GM21825 (cell line): ENCODE results near the gene TTLL5.

Experiments used
- ATAC-seq: cut with Tn5 transposase; IDR thresholded peaks from one replicate; pipeline ENCODE4 v1.9.1; 2021; ENCODE audit warnings: mild to moderate bottlenecking, moderate library complexity; ENCODE audit not compliant: unreplicated experiment

TTLL5 gene

DNA sequence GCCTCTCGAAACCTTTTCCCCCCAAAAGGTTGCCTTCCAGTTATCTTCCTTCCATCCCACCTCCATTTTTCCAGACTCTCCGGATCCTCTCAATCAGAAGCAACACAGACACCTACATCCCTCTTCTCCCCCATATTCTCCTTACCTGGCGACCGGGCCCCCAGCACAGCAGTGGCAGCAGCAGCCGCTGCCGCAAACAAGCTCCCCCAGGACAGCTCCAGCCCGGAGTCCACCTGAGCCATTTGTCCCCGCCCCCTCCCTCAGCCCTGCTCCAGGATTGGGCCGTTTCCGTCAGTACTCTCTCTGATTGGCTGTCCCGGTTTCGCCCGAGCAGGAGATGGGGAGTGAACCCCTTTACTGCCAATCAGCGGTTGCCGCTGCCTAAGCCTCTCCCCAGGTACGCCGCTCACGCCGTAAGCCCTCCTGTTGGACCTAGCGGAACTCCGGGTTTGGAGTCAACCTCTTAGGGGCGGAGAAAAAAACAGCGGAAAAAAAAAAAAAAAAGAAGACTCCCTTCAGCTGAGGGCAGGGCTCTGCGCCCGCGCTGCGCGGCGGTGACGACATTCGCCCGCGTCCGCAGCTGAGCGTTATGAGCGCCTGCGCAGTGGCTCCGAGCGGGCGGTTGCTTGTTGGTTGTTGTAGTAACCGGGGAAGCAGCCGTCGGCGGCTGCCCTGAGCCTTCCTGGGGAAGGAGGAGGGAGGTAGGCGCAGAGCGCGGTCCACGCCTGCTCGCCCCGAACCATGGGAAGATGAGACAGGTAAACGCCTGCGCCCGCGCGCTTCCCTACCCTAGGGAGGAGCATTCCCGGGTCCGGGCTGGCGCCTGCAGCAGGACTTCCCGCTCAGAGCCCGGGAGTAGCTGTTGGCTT lies at the start of gene TTLL5, which contains the start of gene ERG28:
TSS of gene TTLL5 (plus strand) at position 617 of the 869 bp plus-strand sequence. CDS start 1,904 bp downstream, outside the sequence.
TSS of gene ERG28 (minus strand) at position 247 of the 869 bp plus-strand sequence. CDS start 3,374 bp downstream, outside the sequence.
- ATAC-seq = peak; percentile 94

- no peak for ATAC-seq
Observed at GRCh38 chr14:75612157-75612556, 48.9 kb upstream of the TTLL5 start.

DNA sequence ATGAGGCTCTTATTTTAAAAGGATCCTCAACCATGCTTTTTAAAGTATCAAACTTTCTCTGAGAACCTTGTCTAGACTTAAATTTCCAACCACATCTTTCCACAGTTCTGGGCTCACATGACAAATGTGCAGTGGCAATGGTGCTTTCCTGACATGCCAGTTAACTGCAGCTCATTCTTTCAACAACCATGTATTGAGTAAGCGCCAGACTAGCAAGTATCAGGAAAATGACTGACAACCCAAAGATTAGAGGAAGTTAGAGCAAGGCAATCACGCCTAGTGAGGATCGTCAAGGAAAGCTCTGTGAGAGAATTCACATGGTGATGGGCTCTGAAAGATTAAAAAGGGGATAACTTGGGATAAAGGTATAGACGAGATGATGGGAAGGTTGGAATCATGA lies 46.9 kb upstream of the TTLL5 start:
- no peak for ATAC-seq

- ATAC-seq = no peak
Observed at GRCh38 chr14:75615200-75615599, 45.8 kb upstream of the TTLL5 start.

- no peak for ATAC-seq
Observed at GRCh38 chr14:75619548-75619947, 41.5 kb upstream of the TTLL5 start.

DNA sequence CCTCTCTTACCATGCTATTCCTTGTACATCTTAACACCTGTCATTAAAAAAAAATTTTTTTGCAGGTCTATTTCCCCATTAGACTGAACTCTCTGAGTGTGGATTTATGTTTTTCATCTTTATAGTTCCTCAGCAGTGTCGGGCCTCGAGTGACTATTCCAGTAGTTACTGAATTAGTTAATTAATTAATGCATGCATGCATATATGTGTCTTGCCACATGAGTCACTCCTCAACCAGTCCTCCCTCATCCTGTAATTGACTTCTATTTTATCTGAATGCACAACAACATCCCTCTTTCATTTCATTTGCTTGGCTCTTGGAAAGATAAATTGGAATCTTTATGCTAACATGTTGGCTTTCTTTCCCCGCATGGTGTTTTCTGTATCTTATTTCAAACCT lies 36.0 kb upstream of the TTLL5 start:
- no peak for ATAC-seq

- no peak for ATAC-seq
Observed at GRCh38 chr14:75626396-75626795, 34.6 kb upstream of the TTLL5 start.

DNA sequence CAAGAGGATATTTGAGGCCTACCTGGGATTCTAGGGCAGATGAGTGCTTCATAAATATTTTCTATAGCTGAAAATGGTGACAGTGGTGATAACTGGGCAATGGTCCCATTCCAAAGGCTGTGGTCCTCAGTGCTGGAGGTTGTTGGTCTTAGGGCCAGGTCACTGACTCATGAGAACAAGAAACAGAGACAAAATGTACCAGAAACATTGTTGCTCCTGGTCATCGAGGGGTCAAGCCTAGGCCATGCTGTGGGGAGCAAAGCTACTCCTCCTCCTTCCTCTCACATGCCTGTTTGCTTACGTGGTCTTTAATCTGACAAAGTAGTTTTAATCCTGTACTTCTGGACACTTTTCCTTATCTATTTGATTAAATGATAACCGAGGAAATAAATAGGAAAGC lies 34.2 kb upstream of the TTLL5 start:
- ATAC-seq = no peak

- ATAC-seq = no peak
Observed at GRCh38 chr14:75627406-75627805, 33.6 kb upstream of the TTLL5 start.

GRCh38 chr14:75628816-75629215 lies 32.2 kb upstream of the TTLL5 start:
- ATAC-seq = no peak

GRCh38 chr14:75630695-75631452 lies 30.2 kb upstream of the TTLL5 start:
- ATAC-seq = no peak

DNA sequence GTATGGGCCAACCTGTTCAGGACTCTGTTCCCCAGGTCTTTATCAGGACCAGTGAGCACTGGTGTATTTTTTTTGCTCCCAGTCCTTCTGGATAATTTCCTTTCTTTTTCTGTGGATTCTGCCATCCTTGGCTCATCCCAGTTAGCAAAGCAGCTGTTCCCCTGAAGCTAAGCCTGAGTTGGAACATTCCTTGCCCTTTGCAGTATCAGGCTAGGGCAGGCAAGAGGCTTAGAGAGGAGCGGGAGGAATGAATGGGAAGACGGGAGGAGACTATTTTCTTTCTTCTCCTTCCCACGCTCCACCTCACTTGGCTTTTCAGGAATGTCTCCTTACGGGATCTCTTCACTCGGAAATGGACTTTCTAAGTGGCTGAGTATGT lies 29.6 kb upstream of the TTLL5 start:
- ATAC-seq = no peak

- no peak for ATAC-seq
Observed at GRCh38 chr14:75634848-75635247, 26.2 kb upstream of the TTLL5 start.

- no peak for ATAC-seq
Observed at GRCh38 chr14:75636100-75636692, 24.9 kb upstream of the TTLL5 start.

DNA sequence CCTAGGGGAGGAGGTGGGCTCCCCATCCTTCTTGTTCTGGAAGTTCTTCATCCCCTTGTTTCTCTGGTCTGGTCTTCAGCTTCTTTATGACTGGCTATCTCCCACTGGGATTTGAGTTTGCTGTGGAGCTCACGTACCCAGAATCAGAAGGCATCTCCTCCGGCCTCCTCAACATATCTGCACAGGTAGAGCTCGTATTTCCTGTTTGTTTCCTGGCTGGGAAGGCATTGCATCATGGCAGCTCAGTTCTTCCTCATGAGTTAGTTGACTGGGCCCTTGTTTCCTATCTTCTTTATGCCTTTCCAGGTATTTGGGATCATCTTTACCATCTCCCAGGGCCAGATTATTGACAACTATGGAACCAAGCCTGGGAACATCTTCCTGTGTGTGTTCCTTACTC lies 20.2 kb upstream of the TTLL5 start:
- ATAC-seq = no peak

DNA sequence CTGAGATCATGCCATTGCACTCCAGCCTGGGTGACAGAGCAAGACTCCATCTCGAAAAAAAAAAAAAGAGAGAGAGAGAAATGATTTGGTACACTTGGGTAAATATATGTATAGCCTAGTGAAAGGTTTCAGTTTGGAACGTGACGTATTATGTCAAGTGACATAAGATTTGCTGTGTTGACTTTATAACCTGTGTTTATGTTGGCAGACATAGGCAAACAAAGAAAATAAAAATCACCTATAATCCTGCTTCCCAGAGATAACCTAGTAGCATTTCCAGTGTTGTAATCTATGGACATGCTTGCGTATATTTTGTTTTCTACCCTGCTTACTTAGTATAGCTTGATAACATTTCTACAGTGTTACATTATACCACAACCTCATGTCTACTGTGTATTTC lies 17.1 kb upstream of the TTLL5 start:
- no peak for ATAC-seq

DNA sequence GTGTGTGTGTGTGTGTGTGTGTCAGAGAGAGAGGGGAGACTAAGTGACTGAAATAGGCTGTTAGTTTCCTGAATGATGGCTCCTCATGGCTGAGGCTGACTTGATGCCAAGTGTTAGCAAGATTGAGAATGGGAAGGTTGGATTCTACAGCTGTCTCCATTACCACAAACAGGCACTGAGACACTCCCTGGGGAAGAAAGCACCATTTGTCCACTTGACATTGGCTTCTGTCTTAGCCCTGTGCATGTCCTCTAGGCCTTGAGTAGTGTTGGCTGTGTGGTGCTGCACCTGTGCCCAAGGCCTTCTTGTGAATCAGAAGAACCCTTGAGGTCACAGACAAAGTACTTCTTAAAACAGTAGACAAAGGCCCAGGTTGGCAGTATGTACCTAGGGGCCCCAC lies 16.0 kb upstream of the TTLL5 start:
- no peak for ATAC-seq

DNA sequence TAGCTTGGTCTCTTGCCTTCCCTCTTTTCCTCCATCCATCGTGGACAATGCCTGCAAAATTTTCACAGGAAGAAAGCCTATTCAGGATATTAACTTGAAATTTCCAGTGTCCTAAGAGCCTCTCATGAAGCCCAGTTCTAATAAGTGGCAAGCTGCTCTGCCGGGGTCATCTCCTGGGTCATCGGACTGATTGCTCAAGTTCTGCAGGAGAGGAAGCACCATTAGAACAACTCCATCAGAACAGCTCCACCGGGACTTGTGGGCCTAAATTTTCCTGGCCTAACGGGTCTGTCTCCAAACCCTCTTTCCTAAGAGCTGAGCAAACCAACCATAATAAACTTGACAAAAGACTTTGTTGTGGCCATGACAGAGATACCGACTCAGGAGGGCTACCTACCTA lies 14.3 kb upstream of the TTLL5 start:
- no peak for ATAC-seq

- no peak for ATAC-seq
Observed at GRCh38 chr14:75647640-75648039, 13.4 kb upstream of the TTLL5 start.

DNA sequence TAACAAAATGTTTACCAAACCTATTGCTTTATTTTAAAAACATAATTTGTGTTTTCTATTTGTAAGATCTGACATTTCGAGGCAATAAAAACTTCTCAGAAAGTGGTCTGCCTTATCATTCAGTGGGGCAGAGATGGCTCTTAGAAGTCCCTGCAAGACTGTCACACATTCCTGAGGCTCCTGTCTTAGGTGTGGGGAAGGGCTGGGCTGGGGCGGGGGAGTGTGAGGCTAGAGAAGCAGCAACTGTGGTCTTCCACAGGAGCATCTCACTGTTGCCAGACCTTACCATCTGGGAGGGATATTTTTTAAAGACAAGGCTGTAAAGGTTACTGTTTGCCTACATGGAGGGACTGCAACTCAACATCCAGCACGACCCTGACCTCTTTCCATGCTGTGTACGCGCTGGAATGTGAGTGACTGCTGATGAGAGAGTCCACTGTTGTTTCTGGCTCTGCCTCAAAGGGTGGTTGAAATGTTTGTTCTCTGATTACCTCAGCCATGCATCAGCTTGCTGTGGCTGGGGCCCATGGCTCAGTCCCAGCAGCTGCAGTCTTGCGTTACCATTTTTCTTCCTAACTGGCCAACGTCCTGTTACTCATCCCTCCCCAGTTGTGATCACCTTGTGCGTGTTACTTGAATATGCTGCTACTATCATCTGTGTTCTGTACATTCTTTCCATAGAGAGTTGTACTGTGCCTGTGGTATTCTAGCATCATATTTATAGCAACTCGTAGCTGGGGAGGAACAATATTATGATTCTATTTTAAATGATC lies 12.8 kb upstream of the TTLL5 start:
- no peak for ATAC-seq

DNA sequence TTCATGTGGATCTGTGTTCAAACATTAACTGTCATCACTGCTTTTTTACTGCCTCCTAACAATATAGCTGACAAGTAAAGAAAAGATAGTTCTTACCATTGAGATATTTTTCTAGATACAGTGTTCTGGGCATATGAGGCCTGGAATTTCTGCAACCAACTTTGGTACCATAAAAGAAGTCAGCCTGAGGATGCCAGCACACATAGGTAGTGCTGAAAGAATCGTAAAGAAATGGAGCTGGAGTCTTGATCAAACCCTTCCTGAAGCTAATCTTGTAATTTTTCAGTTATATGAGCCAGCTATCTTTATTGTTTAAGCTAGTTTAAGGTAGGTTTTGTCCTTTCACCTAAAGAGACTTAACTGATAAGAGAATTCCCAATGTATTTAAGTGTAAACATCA lies 11.7 kb upstream of the TTLL5 start:
- ATAC-seq = no peak
